SK-N-SH (cell line): ENCODE measurements around the gene NDUFA6. TPM values are rescaled to one million over a fixed set of nuclear protein-coding genes. Genes with fewer than 3 reads are reported as not detected.

ENCODE experiments used
- CHD2 ChIP-seq: fragments of 150-350 bp; IDR thresholded peaks from 2 replicates; pipeline ENCODE4 v1.6.1; 2018; ENCODE audit warnings: low read length; ENCODE audit not compliant: partially characterized antibody
- ELF1 ChIP-seq: IDR thresholded peaks from 2 replicates; pipeline ENCODE4 v1.4.0; 2012
- EZH2phosphoT487 ChIP-seq: fragments of 200-600 bp; sonication (generic); IDR thresholded peaks from 2 replicates; pipeline ENCODE4 v1.6.1; 2017; ENCODE audit warnings: low read depth, mixed run types, mild to moderate bottlenecking, antibody characterized with exemption, moderate library complexity, borderline replicate concordance
- FOXM1 ChIP-seq: IDR thresholded peaks from 2 replicates; pipeline ENCODE4 v1.4.0; 2012; ENCODE audit warnings: low read depth, mild to moderate bottlenecking
- MEF2A ChIP-seq: IDR thresholded peaks from 2 replicates; pipeline ENCODE4 v1.4.0; 2012; ENCODE audit warnings: low read depth, borderline replicate concordance
- MXI1 ChIP-seq: IDR thresholded peaks from 2 replicates; pipeline ENCODE4 v1.6.1; 2012; ENCODE audit warnings: mild to moderate bottlenecking, low read depth, low read length, improper control_type of control experiment
- NFIC ChIP-seq: IDR thresholded peaks from 2 replicates; pipeline ENCODE4 v1.4.0; 2012; ENCODE audit warnings: borderline replicate concordance
- RAD21 ChIP-seq: IDR thresholded peaks from 2 replicates; pipeline ENCODE4 v1.6.1; 2012; ENCODE audit warnings: mild to moderate bottlenecking, low read length
- RXRA ChIP-seq: IDR thresholded peaks from 2 replicates; pipeline ENCODE4 v1.4.0; 2012; ENCODE audit warnings: low read depth, mild to moderate bottlenecking, borderline replicate concordance
- SMC3 ChIP-seq: IDR thresholded peaks from 2 replicates; pipeline ENCODE4 v1.6.1; 2012; ENCODE audit warnings: low read depth, low read length, improper control_type of control experiment
- TAF1 ChIP-seq: IDR thresholded peaks from 2 replicates; pipeline ENCODE4 v1.6.1; 2012; ENCODE audit warnings: low read depth, mild to moderate bottlenecking, low read length, moderate library complexity, borderline replicate concordance
- TCF12 ChIP-seq: IDR thresholded peaks from 2 replicates; pipeline ENCODE4 v1.4.0; 2012
- YY1 ChIP-seq: IDR thresholded peaks from 2 replicates; pipeline ENCODE4 v1.4.0; 2012; ENCODE audit warnings: low read depth, mild to moderate bottlenecking
- polyA plus RNA-seq, 3 experiments: library from polyadenylated mRNA; depleted of rRNA; stranded (reverse); fragments of >200 nt; gene quantifications; 2 replicates each; pipeline ENCODE4 v1.2.3, GENCODE V29; 2012
- TF ChIP-seq, protein P1 (sequence below): fragments of 150-350 bp; IDR thresholded peaks from 2 replicates; pipeline ENCODE4 v1.6.1; 2017; ENCODE audit warnings: antibody characterized with exemption, low read length, low read depth, borderline replicate concordance
- TF ChIP-seq, protein P2 (sequence below): fragments of 200-600 bp; sonication (generic); IDR thresholded peaks from 2 replicates; pipeline ENCODE4 v1.6.1; 2017; ENCODE audit warnings: antibody characterized with exemption, mild to moderate bottlenecking, moderate library complexity
- TF ChIP-seq, protein P3 (sequence below): IDR thresholded peaks from 2 replicates; pipeline ENCODE4 v1.4.0; 2012; ENCODE audit warnings: low read depth, borderline replicate concordance
- TF ChIP-seq, protein P4 (sequence below): IDR thresholded peaks from 2 replicates; pipeline ENCODE4; 2012

The NDUFA6 gene
- polyA plus RNA-seq, 1 of the 3 experiments (the other 2 are of a cell fraction), result 42.0 TPM

DNA sequence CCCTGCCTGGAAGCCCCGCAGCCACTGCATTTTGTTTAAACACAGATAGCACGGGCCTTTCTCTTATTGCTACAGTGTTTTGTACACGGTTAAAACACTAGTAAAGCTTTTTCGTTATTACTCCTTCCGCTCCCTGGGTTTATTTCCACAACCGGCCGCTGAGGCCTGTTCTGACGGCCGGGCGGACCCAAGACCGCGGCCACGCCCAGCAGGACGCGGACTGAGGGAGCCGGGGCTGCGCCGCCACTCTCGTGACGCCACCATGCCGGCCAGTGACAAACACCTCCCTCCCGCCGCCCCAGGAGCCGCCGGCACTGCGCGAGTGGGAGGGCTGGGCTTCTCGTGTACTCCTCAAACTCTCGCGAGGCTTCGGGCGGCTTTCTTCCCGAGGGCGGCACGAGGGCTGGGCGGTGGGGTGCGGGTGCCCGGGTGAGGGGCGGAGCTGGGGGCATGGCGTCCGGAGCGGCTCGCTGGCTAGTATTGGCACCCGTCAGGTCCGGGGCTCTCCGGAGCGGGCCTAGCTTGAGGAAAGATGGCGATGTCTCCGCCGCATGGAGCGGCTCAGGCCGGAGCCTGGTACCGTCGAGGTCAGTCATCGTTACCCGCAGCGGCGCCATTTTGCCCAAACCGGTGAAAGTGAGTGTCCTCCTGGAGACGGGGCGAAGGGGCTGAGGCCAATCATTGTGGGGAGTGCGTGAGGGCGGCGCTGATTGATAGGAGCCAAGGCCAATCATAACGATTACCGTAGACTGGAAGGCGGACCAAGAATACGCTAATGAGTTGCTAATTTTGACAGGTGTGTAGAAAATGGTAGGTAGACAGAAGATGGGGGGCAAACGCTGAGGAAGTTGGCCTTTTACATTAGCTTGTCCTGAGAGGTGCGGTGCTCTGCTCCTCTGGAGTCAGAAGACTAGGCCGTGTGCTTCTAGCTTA is 11.0 kb downstream of the NDUFA6 start, which contains the start of gene SMDT1 (continued):
- TF ChIP-seq, protein P1, sequence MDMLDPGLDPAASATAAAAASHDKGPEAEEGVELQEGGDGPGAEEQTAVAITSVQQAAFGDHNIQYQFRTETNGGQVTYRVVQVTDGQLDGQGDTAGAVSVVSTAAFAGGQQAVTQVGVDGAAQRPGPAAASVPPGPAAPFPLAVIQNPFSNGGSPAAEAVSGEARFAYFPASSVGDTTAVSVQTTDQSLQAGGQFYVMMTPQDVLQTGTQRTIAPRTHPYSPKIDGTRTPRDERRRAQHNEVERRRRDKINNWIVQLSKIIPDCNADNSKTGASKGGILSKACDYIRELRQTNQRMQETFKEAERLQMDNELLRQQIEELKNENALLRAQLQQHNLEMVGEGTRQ, result no peak
- no peak for TF ChIP-seq RXRA
- TF ChIP-seq ELF1, result no peak
- peak; percentile 98 for TF ChIP-seq CHD2
- TF ChIP-seq YY1, result peak; percentile 92
- TF ChIP-seq, protein P2, sequence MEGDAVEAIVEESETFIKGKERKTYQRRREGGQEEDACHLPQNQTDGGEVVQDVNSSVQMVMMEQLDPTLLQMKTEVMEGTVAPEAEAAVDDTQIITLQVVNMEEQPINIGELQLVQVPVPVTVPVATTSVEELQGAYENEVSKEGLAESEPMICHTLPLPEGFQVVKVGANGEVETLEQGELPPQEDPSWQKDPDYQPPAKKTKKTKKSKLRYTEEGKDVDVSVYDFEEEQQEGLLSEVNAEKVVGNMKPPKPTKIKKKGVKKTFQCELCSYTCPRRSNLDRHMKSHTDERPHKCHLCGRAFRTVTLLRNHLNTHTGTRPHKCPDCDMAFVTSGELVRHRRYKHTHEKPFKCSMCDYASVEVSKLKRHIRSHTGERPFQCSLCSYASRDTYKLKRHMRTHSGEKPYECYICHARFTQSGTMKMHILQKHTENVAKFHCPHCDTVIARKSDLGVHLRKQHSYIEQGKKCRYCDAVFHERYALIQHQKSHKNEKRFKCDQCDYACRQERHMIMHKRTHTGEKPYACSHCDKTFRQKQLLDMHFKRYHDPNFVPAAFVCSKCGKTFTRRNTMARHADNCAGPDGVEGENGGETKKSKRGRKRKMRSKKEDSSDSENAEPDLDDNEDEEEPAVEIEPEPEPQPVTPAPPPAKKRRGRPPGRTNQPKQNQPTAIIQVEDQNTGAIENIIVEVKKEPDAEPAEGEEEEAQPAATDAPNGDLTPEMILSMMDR, result no peak
- TF ChIP-seq EZH2phosphoT487, result no peak
- TF ChIP-seq, protein P3, sequence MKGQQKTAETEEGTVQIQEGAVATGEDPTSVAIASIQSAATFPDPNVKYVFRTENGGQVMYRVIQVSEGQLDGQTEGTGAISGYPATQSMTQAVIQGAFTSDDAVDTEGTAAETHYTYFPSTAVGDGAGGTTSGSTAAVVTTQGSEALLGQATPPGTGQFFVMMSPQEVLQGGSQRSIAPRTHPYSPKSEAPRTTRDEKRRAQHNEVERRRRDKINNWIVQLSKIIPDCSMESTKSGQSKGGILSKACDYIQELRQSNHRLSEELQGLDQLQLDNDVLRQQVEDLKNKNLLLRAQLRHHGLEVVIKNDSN, result 0 out of 2 replicates have a peak, but pooled peaks have one; percentile 14
- no peak for TF ChIP-seq NFIC
- peak; percentile 68 for TF ChIP-seq MXI1
- TF ChIP-seq TAF1, result peak; percentile 93
- TF ChIP-seq MEF2A, result no peak
- no peak for TF ChIP-seq SMC3
- TF ChIP-seq RAD21, result no peak
- TF ChIP-seq, protein P4, sequence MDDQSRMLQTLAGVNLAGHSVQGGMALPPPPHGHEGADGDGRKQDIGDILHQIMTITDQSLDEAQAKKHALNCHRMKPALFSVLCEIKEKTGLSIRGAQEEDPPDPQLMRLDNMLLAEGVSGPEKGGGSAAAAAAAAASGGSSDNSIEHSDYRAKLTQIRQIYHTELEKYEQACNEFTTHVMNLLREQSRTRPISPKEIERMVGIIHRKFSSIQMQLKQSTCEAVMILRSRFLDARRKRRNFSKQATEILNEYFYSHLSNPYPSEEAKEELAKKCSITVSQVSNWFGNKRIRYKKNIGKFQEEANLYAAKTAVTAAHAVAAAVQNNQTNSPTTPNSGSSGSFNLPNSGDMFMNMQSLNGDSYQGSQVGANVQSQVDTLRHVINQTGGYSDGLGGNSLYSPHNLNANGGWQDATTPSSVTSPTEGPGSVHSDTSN, result peak; percentile 98
- no peak for TF ChIP-seq FOXM1
- no peak for TF ChIP-seq TCF12
